GM20431 (cell line): ENCODE measurements around the gene GLCE.
"Not testable (repeated sequence)": the region's sequence is repeated elsewhere in the genome, so short reads cannot be mapped to it uniquely, and the experiment has no call there.

ENCODE experiments used
- in situ Hi-C: fragments of 300-500 bp; cut with MseI, MboI; formaldehyde crosslinking; loops from one replicate; pipeline ENCODE4 v1.15.0; 2020; ENCODE audit warnings: low sequenced_read_pairs; ENCODE audit not compliant: unreplicated experiment

The GLCE gene

GRCh38 chr15:69237718-69238117, 77.3 kb downstream of the GLCE start:
- in situ Hi-C loops = no loop called here

GRCh38 chr15:69244798-69245197, 84.4 kb downstream of the GLCE start:
- in situ Hi-C loops = no loop called here

GRCh38 chr15:69253156-69253555, 92.7 kb downstream of the GLCE start:
- in situ Hi-C loops = no loop called here

GRCh38 chr15:69265347-69265955, 105.0 kb downstream of the GLCE start:
- in situ Hi-C loops = no loop called here

GRCh38 chr15:69271217-69271616, 110.8 kb downstream of the GLCE start:
- in situ Hi-C loops = no loop called here

GRCh38 chr15:69272139-69272538, 111.7 kb downstream of the GLCE start:
- in situ Hi-C loops = no loop called here

GRCh38 chr15:69272891-69273290, 112.5 kb downstream of the GLCE start:
- in situ Hi-C loops = no loop called here

- in situ Hi-C loops = no loop called here
Observed at GRCh38 chr15:69275074-69275670, 114.7 kb downstream of the GLCE start.

GRCh38 chr15:69275933-69276560, 115.6 kb downstream of the GLCE start:
- in situ Hi-C loops = no loop called here

GRCh38 chr15:69277316-69277715, 116.9 kb downstream of the GLCE start:
- in situ Hi-C loops = no loop called here

GRCh38 chr15:69279636-69280035, 119.2 kb downstream of the GLCE start:
- in situ Hi-C loops = no loop called here

- in situ Hi-C loops = no loop called here
Observed at GRCh38 chr15:69280783-69281182, 120.3 kb downstream of the GLCE start.

GRCh38 chr15:69282104-69282743, 121.8 kb downstream of the GLCE start:
- in situ Hi-C loops = no loop called here

- in situ Hi-C loops = no loop called here
Observed at GRCh38 chr15:69285834-69286233, 125.4 kb downstream of the GLCE start.

- in situ Hi-C loops = no loop called here
Observed at GRCh38 chr15:69288011-69288410, 127.6 kb downstream of the GLCE start.

GRCh38 chr15:69288531-69289341, 128.3 kb downstream of the GLCE start:
- in situ Hi-C loops = no loop called here

GRCh38 chr15:69289342-69290146, 129.1 kb downstream of the GLCE start:
- in situ Hi-C loops = no loop called here

GRCh38 chr15:69290346-69291164, 130.1 kb downstream of the GLCE start:
- in situ Hi-C loops = no loop called here

GRCh38 chr15:69291651-69292050, 131.2 kb downstream of the GLCE start:
- in situ Hi-C loops = not testable (repeated sequence)
